ENCODE results near the gene GOT2.

GOT2 gene

DNA sequence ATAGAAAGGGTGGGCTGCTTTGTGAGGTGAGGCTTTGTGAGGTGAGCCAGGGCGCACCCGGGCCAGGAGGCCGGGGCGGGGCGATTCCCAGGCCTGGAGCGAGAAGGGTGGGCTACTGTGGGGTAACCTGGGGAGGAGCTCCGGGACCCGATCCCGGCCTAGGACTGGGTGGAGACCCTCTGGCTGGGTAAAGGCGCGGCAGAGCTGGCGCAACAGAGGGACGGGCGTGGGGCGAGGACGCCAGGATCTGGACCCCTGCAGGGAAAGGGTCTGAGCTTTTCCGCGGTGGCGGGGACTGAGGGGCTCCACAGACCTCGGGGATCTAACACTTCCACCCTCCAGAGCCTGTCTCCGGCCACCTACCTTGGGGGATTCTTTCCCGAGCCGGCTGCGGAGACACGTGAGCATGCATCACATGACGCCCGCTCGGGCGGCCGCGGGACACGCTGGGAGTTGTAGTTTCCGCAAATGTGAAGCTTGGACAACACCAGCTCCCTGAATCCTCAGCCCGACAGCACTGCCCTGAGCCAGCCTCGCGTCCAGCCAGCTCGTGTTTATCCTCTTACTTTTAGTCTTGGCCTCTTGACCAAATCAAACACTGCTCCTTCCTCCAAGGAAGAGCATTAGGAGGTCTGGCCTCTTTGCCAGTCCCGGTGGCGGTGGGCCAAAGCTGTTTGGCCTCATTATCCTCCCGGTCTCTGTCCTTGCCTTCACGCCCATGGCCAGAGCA, 49.6 kb downstream of the GOT2 start, which contains the start of gene SLC38A7 (continued):
- TF ChIP-seq ZNF473 (tag by site-specific recombination; IDR thresholded peaks at IDR 0.05) (no peak), ZIC2 (tag by site-specific recombination; IDR thresholded peaks at IDR 0.05) (no peak), SCRT2 (tag by site-specific recombination; IDR thresholded peaks at IDR 0.05) (peak; percentile 37), ZNF792 (tag by site-specific recombination; IDR thresholded peaks at IDR 0.05) (no peak), ZNF416 (tag by site-specific recombination; IDR thresholded peaks at IDR 0.05) (no peak), ZBTB20 (tag by site-specific recombination; IDR thresholded peaks at IDR 0.05) (peak; percentile 10; the same call in 1 of the 2 replicates), ZNF549 (tag by site-specific recombination; IDR thresholded peaks at IDR 0.05) (no peak), ZSCAN30 (tag by site-specific recombination; IDR thresholded peaks at IDR 0.05) (no peak), KLF8 (tag by site-specific recombination; IDR thresholded peaks at IDR 0.05) (0 out of 2 replicates have a peak, but pooled peaks have one; percentile 56), GLIS2 (tag by site-specific recombination; IDR thresholded peaks at IDR 0.05) (peak; percentile 42; the same call in 1 of the 2 replicates), ZNF221 (tag by site-specific recombination; IDR thresholded peaks at IDR 0.05; ENCODE audit: borderline replicate concordance) (no peak), GFI1B (tag by site-specific recombination; IDR thresholded peaks at IDR 0.05) (no peak), HOXC10 (CRISPR knock-in tag; IDR thresholded peaks at IDR 0.05) (no peak), ZXDB (tag by site-specific recombination; IDR thresholded peaks at IDR 0.05) (peak; percentile 79), ZNF2 (tag by site-specific recombination; IDR thresholded peaks at IDR 0.05) (no peak), ZNF660 (tag by site-specific recombination; IDR thresholded peaks at IDR 0.05) (peak; percentile 19; the same call in 1 of the 2 replicates), ZSCAN16 (tag by site-specific recombination; IDR thresholded peaks at IDR 0.05) (peak; percentile 70; the same call in 1 of the 2 replicates), ZNF335 (tag by site-specific recombination; conservative IDR thresholded peaks at IDR 0.05) (peak; percentile 89), YY1 (tag by site-specific recombination; IDR thresholded peaks at IDR 0.05) (no peak)
- TF ChIP-seq, protein P1, sequence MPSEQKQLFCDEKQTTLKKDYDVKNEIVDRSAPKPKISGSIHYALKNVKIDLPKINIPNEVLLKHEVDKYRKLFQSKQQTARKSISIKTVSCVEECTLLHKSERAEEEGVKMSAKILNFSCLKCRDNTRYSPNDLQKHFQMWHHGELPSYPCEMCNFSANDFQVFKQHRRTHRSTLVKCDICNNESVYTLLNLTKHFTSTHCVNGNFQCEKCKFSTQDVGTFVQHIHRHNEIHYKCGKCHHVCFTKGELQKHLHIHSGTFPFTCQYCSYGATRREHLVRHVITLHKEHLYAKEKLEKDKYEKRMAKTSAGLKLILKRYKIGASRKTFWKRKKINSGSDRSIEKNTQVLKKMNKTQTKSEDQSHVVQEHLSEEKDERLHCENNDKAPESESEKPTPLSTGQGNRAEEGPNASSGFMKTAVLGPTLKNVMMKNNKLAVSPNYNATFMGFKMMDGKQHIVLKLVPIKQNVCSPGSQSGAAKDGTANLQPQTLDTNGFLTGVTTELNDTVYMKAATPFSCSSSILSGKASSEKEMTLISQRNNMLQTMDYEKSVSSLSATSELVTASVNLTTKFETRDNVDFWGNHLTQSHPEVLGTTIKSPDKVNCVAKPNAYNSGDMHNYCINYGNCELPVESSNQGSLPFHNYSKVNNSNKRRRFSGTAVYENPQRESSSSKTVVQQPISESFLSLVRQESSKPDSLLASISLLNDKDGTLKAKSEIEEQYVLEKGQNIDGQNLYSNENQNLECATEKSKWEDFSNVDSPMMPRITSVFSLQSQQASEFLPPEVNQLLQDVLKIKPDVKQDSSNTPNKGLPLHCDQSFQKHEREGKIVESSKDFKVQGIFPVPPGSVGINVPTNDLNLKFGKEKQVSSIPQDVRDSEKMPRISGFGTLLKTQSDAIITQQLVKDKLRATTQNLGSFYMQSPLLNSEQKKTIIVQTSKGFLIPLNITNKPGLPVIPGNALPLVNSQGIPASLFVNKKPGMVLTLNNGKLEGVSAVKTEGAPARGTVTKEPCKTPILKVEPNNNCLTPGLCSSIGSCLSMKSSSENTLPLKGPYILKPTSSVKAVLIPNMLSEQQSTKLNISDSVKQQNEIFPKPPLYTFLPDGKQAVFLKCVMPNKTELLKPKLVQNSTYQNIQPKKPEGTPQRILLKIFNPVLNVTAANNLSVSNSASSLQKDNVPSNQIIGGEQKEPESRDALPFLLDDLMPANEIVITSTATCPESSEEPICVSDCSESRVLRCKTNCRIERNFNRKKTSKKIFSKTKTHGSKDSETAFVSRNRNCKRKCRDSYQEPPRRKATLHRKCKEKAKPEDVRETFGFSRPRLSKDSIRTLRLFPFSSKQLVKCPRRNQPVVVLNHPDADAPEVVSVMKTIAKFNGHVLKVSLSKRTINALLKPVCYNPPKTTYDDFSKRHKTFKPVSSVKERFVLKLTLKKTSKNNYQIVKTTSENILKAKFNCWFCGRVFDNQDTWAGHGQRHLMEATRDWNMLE (tag by site-specific recombination; conservative IDR thresholded peaks at IDR 0.05; ENCODE audit: low read depth): 0 out of 2 replicates have a peak, but pooled peaks have one; percentile 36
- TF ChIP-seq, protein P2, sequence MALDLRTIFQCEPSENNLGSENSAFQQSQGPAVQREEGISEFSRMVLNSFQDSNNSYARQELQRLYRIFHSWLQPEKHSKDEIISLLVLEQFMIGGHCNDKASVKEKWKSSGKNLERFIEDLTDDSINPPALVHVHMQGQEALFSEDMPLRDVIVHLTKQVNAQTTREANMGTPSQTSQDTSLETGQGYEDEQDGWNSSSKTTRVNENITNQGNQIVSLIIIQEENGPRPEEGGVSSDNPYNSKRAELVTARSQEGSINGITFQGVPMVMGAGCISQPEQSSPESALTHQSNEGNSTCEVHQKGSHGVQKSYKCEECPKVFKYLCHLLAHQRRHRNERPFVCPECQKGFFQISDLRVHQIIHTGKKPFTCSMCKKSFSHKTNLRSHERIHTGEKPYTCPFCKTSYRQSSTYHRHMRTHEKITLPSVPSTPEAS (tag by site-specific recombination; IDR thresholded peaks at IDR 0.05): no peak
- TF ChIP-seq, protein P3, sequence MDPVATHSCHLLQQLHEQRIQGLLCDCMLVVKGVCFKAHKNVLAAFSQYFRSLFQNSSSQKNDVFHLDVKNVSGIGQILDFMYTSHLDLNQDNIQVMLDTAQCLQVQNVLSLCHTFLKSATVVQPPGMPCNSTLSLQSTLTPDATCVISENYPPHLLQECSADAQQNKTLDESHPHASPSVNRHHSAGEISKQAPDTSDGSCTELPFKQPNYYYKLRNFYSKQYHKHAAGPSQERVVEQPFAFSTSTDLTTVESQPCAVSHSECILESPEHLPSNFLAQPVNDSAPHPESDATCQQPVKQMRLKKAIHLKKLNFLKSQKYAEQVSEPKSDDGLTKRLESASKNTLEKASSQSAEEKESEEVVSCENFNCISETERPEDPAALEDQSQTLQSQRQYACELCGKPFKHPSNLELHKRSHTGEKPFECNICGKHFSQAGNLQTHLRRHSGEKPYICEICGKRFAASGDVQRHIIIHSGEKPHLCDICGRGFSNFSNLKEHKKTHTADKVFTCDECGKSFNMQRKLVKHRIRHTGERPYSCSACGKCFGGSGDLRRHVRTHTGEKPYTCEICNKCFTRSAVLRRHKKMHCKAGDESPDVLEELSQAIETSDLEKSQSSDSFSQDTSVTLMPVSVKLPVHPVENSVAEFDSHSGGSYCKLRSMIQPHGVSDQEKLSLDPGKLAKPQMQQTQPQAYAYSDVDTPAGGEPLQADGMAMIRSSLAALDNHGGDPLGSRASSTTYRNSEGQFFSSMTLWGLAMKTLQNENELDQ (tag by site-specific recombination; IDR thresholded peaks at IDR 0.05; ENCODE audit: low read depth): no peak
- TF ChIP-seq, protein P4, sequence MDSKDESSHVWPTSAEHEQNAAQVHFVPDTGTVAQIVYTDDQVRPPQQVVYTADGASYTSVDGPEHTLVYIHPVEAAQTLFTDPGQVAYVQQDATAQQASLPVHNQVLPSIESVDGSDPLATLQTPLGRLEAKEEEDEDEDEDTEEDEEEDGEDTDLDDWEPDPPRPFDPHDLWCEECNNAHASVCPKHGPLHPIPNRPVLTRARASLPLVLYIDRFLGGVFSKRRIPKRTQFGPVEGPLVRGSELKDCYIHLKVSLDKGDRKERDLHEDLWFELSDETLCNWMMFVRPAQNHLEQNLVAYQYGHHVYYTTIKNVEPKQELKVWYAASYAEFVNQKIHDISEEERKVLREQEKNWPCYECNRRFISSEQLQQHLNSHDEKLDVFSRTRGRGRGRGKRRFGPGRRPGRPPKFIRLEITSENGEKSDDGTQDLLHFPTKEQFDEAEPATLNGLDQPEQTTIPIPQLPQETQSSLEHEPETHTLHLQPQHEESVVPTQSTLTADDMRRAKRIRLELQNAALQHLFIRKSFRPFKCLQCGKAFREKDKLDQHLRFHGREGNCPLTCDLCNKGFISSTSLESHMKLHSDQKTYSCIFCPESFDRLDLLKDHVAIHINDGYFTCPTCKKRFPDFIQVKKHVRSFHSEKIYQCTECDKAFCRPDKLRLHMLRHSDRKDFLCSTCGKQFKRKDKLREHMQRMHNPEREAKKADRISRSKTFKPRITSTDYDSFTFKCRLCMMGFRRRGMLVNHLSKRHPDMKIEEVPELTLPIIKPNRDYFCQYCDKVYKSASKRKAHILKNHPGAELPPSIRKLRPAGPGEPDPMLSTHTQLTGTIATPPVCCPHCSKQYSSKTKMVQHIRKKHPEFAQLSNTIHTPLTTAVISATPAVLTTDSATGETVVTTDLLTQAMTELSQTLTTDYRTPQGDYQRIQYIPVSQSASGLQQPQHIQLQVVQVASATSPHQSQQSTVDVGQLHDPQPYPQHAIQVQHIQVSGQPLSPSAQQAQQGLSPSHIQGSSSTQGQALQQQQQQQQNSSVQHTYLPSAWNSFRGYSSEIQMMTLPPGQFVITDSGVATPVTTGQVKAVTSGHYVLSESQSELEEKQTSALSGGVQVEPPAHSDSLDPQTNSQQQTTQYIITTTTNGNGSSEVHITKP (tag by site-specific recombination; IDR thresholded peaks at IDR 0.05): 0 out of 2 replicates have a peak, but pooled peaks have one; percentile 10
